Left ventricle myocardium inferior (tissue), 1 donor: Measurements from ENCODE around the gene SNRNP25. TPM values are rescaled to one million over a fixed set of nuclear protein-coding genes. Genes with fewer than 3 reads are reported as not detected.

ENCODE experiments used
- DNase-seq: peaks from one replicate; pipeline ENCODE4 v3.0.0-alpha.2; 2020
- H3K27ac ChIP-seq: fragments of 200-600 bp; replicated peaks from 2 replicates; pipeline ENCODE4 v1.8.0; 2021
- H3K27me3 ChIP-seq: fragments of 200-600 bp; 2 replicates; pipeline ENCODE4 v1.8.0; 2021; ENCODE audit warnings: low read depth
- H3K36me3 ChIP-seq: fragments of 200-600 bp; 2 replicates; pipeline ENCODE4 v1.8.0; 2021
- H3K4me1 ChIP-seq: fragments of 200-600 bp; 2 replicates; pipeline ENCODE4 v1.8.0; 2021
- H3K4me3 ChIP-seq: fragments of 200-600 bp; 2 replicates; pipeline ENCODE4 v1.8.0; 2021; ENCODE audit warnings: mild to moderate bottlenecking, moderate library complexity
- H3K9me3 ChIP-seq: fragments of 200-600 bp; replicated peaks from 2 replicates; pipeline ENCODE4 v1.8.0; 2021
- CTCF ChIP-seq: fragments of 200-600 bp; IDR thresholded peaks from 2 replicates; pipeline ENCODE4 v1.8.0; 2021; ENCODE audit warnings: antibody characterized with exemption, mild to moderate bottlenecking, borderline replicate concordance
- intact Hi-C: fragments of 100-400 bp; cut with micrococcal nuclease; formaldehyde crosslinking; loops from one replicate; pipeline ENCODE4 v1.11.0; 2022
- total RNA-seq: library from RNA; stranded (reverse); fragmentation: NEBNext Ultra II Directional; extraction: Animal tissue kit (Norgen Biotek cat#: 25700); gene quantifications from one replicate; pipeline ENCODE4 v1.2.1, GENCODE V29; 2021
- donor health status: DM: no; HTN: yes; CAD: no; lungs with severe emphysema.

Gene SNRNP25
- total RNA-seq, 1 donor from 2014 or later: 71.2 TPM

GRCh38 chr16:84718-85406 lies 31.2 kb downstream of the SNRNP25 start:
- peak; percentile 55 for DNase-seq
- intact Hi-C loops: no loop called here
- H3K27me3 ChIP-seq: no peaks in the 10 kb centered on the region
- peaks cover 62% of the 10 kb centered on the region for H3K36me3 ChIP-seq
- no peak overlapping the region for H3K4me3 ChIP-seq
- TF ChIP-seq CTCF: no peak
- peak overlapping the region; percentile 75 for H3K27ac ChIP-seq
- peaks cover 39% of the 10 kb centered on the region for H3K4me1 ChIP-seq
- H3K9me3 ChIP-seq: no peaks in the 10 kb centered on the region

- H3K4me3 ChIP-seq: no peak overlapping the region
- DNase-seq: no peak
Measured at GRCh38 chr16:85407-85782, 31.8 kb downstream of the SNRNP25 start.

GRCh38 chr16:85865-86264 lies 32.2 kb downstream of the SNRNP25 start:
- H3K27me3 ChIP-seq: no peaks in the 10 kb centered on the region
- no peaks in the 10 kb centered on the region for H3K9me3 ChIP-seq
- intact Hi-C loops: no loop called here
- H3K36me3 ChIP-seq: peaks cover 61% of the 10 kb centered on the region
- no peak for TF ChIP-seq CTCF
- H3K4me1 ChIP-seq: peaks cover 41% of the 10 kb centered on the region
- no peak for DNase-seq
- peak overlapping the region; percentile 75 for H3K27ac ChIP-seq
- H3K4me3 ChIP-seq: no peak overlapping the region

More at GRCh38 chr16:85407-85782, 31.8 kb downstream of the SNRNP25 start:
- Histone ChIP-seq H3K9me3 (no peaks in the 10 kb centered on the region), H3K4me1 (peaks cover 39% of the 10 kb centered on the region), H3K27me3 (no peaks in the 10 kb centered on the region), H3K27ac (peak overlapping the region; percentile 75), H3K36me3 (peaks cover 63% of the 10 kb centered on the region)
- TF ChIP-seq CTCF: no peak
- intact Hi-C loops: no loop called here

GRCh38 chr16:86483-86952 lies 32.9 kb downstream of the SNRNP25 start:
- no peak for TF ChIP-seq CTCF
- Histone ChIP-seq H3K4me3 (no peak overlapping the region), H3K36me3 (peaks cover 56% of the 10 kb centered on the region), H3K27me3 (no peaks in the 10 kb centered on the region), H3K27ac (peak overlapping the region; percentile 75), H3K4me1 (peaks cover 44% of the 10 kb centered on the region), H3K9me3 (no peaks in the 10 kb centered on the region)
- intact Hi-C loops: no loop called here
- DNase-seq: no peak

- Histone ChIP-seq H3K4me3 (no peak overlapping the region), H3K9me3 (no peaks in the 10 kb centered on the region), H3K4me1 (peaks cover 54% of the 10 kb centered on the region), H3K27me3 (no peaks in the 10 kb centered on the region), H3K36me3 (peaks cover 54% of the 10 kb centered on the region), H3K27ac (no peak overlapping the region)
- intact Hi-C loops: no loop called here
- TF ChIP-seq CTCF: no peak
- DNase-seq: no peak
Measured at GRCh38 chr16:88613-89012, 35.0 kb downstream of the SNRNP25 start.
